ENCODE measurements around the gene CLHC1. TPM values are rescaled to one million over a fixed set of nuclear protein-coding genes. Genes with fewer than 3 reads are reported as not detected.

CLHC1 gene
- total RNA-seq, 1 donor from 2014 or later: 6.8 TPM

- Histone ChIP-seq H3K4me3 (ENCODE audit: low read depth, low read length) (no peak overlapping the region), H3K27me3 (ENCODE audit: control insufficient read depth, insufficient read depth, low read length) (no peaks in the 10 kb centered on the region), H3K36me3 (ENCODE audit: control insufficient read depth, insufficient read depth, low read length) (no peaks in the 10 kb centered on the region)
- TF ChIP-seq, protein P1, sequence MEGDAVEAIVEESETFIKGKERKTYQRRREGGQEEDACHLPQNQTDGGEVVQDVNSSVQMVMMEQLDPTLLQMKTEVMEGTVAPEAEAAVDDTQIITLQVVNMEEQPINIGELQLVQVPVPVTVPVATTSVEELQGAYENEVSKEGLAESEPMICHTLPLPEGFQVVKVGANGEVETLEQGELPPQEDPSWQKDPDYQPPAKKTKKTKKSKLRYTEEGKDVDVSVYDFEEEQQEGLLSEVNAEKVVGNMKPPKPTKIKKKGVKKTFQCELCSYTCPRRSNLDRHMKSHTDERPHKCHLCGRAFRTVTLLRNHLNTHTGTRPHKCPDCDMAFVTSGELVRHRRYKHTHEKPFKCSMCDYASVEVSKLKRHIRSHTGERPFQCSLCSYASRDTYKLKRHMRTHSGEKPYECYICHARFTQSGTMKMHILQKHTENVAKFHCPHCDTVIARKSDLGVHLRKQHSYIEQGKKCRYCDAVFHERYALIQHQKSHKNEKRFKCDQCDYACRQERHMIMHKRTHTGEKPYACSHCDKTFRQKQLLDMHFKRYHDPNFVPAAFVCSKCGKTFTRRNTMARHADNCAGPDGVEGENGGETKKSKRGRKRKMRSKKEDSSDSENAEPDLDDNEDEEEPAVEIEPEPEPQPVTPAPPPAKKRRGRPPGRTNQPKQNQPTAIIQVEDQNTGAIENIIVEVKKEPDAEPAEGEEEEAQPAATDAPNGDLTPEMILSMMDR (IDR thresholded peaks at IDR 0.05; ENCODE audit: insufficient read depth, low read length, severe bottlenecking): no peak
- DNase-seq (ENCODE audit: low read depth) (peak; percentile 18), FAIRE-seq (no peak)
These were observed 66.5 kb downstream of the CLHC1 start for GRCh38 chr2:55165626-55166025.

- no peak overlapping the region for H3K4me3 ChIP-seq (ENCODE audit: low read depth, low read length)
- TF ChIP-seq, protein P1 (IDR thresholded peaks at IDR 0.05; ENCODE audit: insufficient read depth, low read length, severe bottlenecking): no peak
- H3K36me3 ChIP-seq (ENCODE audit: control insufficient read depth, insufficient read depth, low read length): no peaks in the 10 kb centered on the region
- DNase-seq (ENCODE audit: low read depth): no peak
- no peak for FAIRE-seq
- H3K27me3 ChIP-seq (ENCODE audit: control insufficient read depth, insufficient read depth, low read length): no peaks in the 10 kb centered on the region
These were observed 67.3 kb downstream of the CLHC1 start for GRCh38 chr2:55164534-55165480.

- H3K36me3 ChIP-seq (ENCODE audit: control insufficient read depth, insufficient read depth, low read length): no peaks in the 10 kb centered on the region
- no peak overlapping the region for H3K4me3 ChIP-seq (ENCODE audit: low read depth, low read length)
- FAIRE-seq (no peak), DNase-seq (ENCODE audit: low read depth) (peak; percentile 49)
- H3K27me3 ChIP-seq (ENCODE audit: control insufficient read depth, insufficient read depth, low read length): no peaks in the 10 kb centered on the region
- TF ChIP-seq, protein P1 (IDR thresholded peaks at IDR 0.05; ENCODE audit: insufficient read depth, low read length, severe bottlenecking): no peak
These were observed 68.1 kb downstream of the CLHC1 start for GRCh38 chr2:55163941-55164390.

DNA sequence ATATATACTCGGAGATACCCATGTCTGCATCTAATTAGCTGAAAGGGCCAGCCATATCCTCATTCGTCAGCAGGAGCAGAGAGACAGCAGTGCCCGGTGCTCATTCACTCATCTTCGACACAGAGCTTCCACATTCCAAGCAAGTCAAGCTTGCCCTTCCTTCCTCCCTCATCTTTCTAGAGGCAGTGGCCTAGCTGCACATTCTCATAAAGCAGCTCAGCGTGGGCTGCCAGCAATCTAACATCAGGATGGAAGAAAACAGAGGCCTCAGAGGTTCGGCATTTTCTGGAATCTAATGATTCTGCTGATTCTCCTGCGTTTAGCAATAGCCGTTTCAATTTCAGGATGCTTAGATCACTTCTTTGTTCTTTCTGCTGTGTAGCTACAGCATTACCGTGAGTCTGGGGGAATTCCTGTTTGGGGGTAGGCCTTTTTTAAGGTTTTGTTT is 68.8 kb downstream of the CLHC1 start:
- FAIRE-seq: no peak
- no peaks in the 10 kb centered on the region for H3K27me3 ChIP-seq (ENCODE audit: control insufficient read depth, insufficient read depth, low read length)
- TF ChIP-seq, protein P1 (IDR thresholded peaks at IDR 0.05; ENCODE audit: insufficient read depth, low read length, severe bottlenecking): no peak
- no peak overlapping the region for H3K4me3 ChIP-seq (ENCODE audit: low read depth, low read length)
- DNase-seq (ENCODE audit: low read depth): no peak
- no peaks in the 10 kb centered on the region for H3K36me3 ChIP-seq (ENCODE audit: control insufficient read depth, insufficient read depth, low read length)

DNA sequence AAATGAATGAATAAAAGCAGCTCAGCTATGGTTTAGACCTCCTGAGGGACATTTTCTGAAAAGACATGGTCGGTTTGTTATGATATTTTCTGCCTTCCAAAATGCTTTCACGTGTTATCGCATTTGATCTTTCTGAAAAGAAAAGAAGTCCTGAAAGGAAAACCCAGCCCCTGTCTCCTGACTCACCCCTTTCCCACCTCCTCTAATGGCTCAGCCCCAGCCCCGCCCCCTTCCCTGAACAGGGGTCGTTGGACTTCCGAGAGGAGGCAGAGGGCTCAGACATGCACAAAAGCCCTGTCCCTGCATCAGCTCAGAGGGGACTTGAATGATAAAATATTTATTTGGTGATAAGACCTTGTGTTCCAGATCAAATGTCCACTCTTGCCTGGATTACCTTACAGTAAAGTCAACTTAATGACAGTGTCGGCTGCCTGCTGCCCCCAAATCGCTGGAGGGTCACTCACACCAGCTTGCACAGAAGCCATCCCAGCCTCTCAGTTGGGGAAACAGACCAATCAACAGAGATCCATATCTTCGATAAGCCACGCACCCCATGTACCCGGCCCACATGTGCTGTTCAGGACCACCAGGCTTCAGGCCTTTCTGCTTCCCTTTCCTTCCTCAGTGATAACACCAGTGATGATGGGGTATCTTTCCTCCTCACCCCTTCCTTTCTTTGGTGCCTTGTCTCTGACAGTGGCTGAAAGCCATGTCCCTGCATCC is 69.6 kb downstream of the CLHC1 start:
- TF ChIP-seq, protein P1 (IDR thresholded peaks at IDR 0.05; ENCODE audit: insufficient read depth, low read length, severe bottlenecking): no peak
- FAIRE-seq (no peak), DNase-seq (ENCODE audit: low read depth) (no peak)
- Histone ChIP-seq H3K4me3 (ENCODE audit: low read depth, low read length) (no peak overlapping the region), H3K36me3 (ENCODE audit: control insufficient read depth, insufficient read depth, low read length) (no peaks in the 10 kb centered on the region), H3K27me3 (ENCODE audit: control insufficient read depth, insufficient read depth, low read length) (no peaks in the 10 kb centered on the region)
